ENCODE results near the gene TEX38.

Gene TEX38

DNA sequence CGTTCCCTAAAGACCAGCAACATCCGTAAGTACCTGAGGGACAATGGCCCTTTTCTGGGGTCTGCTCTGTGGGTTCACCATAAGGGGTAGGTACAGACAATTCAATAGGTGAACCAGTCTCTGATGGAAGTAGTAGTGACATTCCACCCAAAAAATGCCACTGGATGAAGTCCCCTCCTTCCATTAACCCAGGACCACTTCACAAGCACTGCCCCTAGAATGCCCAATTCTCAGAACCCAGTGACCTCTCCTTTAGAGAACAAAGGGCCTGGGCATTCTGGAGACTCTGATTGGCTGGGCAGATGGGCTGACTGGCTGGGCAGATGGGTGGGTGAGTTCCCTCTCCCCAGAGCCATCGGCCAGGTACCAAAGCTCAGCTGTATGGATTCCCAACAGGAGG lies at the start of gene TEX38:
TEX38 (plus strand) TSS at position 301 of the 400 bp plus-strand sequence; CDS start at position 382, 81 bp downstream.
- H3K27ac ChIP-seq (ENCODE audit: low read length), result no peak within 1 kb of the TSS
- peaks cover 6 to 8% of the 10 kb centered on the region in 2 donors for H3K36me3 ChIP-seq (ENCODE audit: control insufficient read depth in 1 of 2, insufficient read depth in 2 of 2, low read length in 2 of 2)
- no peak within 1 kb of the TSS for H3K4me3 ChIP-seq (ENCODE audit: low read depth in 1 of 2, low read length in 2 of 2)
- H3K27me3 ChIP-seq (ENCODE audit: low read depth, low read length), result no peaks in the 10 kb centered on the region
- no peaks in the 10 kb centered on the region for H3K9me3 ChIP-seq (ENCODE audit: control insufficient read depth in 1 of 2, low read length in 2 of 2)
- peaks cover 3 to 10% of the 10 kb centered on the region in 2 donors for H3K4me1 ChIP-seq (ENCODE audit: control insufficient read depth in 1 of 2, insufficient read depth in 2 of 2, low read length in 2 of 2)

DNA sequence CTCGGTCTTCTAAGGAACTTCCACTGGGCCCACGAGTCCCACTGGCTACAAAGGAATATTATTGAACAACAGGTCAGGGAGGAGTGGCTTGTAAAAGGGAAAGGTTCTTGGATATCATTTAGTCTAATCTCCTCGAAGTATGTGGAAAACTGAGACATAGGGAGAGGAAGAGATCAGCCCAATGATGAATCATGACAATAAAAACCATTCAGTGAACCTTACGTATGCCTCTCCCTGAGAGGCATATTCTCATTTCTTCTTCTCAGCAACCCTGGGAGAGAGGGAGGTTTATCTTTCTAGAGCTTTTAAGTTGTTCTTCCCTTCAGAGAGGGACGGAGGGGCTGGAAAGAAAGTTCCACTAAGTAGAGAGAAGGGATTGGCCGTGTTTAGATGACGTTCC lies 49.7 kb upstream of the TEX38 start:
- Histone ChIP-seq H3K36me3 (ENCODE audit: control insufficient read depth in 1 of 2, insufficient read depth in 2 of 2, low read length in 2 of 2) (no peaks in the 10 kb centered on the region), H3K27me3 (ENCODE audit: low read depth, low read length) (no peaks in the 10 kb centered on the region), H3K27ac (ENCODE audit: low read length) (no peak overlapping the region), H3K4me1 (ENCODE audit: control insufficient read depth in 1 of 2, insufficient read depth in 2 of 2, low read length in 2 of 2) (peaks cover 0 to 8% of the 10 kb centered on the region in 2 donors), H3K9me3 (ENCODE audit: control insufficient read depth in 1 of 2, low read length in 2 of 2) (no peaks in the 10 kb centered on the region), H3K4me3 (ENCODE audit: low read depth in 1 of 2, low read length in 2 of 2) (no peak overlapping the region)

DNA sequence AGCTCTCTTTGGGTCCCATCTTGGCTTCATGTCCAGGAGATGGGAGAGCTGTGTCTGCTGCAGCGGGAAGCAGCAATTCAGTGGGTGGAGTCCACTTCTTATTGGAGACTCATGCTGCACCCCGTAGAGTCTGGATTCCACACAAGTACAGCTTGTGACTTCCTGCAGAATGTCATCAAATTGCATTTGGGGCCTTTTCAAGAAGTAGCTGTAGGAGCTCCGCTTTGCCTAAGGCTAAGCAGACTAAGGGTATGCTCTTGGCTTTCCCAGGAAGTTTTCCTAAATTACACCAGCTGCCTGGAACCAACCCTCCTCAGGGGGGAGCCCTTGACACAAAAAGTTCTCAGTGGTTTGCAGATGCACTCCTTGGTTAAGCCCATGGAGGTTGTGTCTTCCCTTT lies 49.3 kb upstream of the TEX38 start:
- Histone ChIP-seq H3K36me3 (ENCODE audit: control insufficient read depth in 1 of 2, insufficient read depth in 2 of 2, low read length in 2 of 2) (no peaks in the 10 kb centered on the region), H3K4me3 (ENCODE audit: low read depth in 1 of 2, low read length in 2 of 2) (no peak overlapping the region), H3K4me1 (ENCODE audit: control insufficient read depth in 1 of 2, insufficient read depth in 2 of 2, low read length in 2 of 2) (peaks cover 0 to 5% of the 10 kb centered on the region in 2 donors), H3K9me3 (ENCODE audit: control insufficient read depth in 1 of 2, low read length in 2 of 2) (no peaks in the 10 kb centered on the region), H3K27ac (ENCODE audit: low read length) (no peak overlapping the region), H3K27me3 (ENCODE audit: low read depth, low read length) (no peaks in the 10 kb centered on the region)

DNA sequence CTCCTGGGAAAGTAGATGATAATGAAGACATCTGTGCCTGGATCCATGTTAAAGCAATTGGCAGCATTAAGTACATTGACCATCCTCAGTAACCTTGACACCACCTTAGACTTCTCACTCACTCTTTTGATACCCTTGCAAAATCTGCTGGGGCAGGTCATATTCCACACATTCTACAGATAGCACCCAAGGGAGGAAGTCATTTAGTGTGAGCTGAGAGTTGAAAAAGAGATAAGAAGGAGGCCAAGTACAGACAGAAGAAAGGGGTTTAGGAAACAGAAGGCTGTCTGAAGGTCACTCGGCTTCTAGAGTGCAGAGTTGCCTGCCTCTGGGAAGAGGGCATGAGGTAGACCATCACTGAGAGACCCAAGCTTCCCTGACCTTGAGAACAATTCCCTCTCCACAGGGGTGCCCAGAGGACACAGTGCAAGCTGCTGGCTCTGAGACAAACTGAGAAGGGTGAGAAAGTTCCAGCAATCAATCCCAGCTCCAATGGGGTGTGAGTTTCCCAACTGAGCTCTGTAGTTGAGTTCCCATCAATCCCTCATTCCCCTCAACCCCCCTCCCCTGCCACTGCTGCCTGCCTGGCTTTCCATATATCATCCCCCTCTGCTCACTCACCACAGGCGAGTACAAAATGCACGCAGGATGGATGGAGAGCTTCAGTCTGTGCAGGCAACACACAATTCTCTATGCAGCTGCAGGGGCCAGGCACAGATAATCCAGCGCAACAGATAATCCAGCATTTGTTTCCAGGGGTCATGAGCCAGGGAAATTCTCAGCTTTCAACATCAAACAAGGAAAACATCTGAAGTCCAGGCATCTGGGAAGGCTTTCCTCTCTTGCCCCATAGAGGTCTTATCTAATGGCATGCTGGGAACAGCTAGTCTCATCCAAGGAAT lies 47.7 kb upstream of the TEX38 start:
- H3K4me3 ChIP-seq (ENCODE audit: low read depth in 1 of 2, low read length in 2 of 2), result no peak overlapping the region
- peaks cover 0 to 3% of the 10 kb centered on the region in 2 donors for H3K4me1 ChIP-seq (ENCODE audit: control insufficient read depth in 1 of 2, insufficient read depth in 2 of 2, low read length in 2 of 2)
- no peak overlapping the region for H3K27ac ChIP-seq (ENCODE audit: low read length)

DNA sequence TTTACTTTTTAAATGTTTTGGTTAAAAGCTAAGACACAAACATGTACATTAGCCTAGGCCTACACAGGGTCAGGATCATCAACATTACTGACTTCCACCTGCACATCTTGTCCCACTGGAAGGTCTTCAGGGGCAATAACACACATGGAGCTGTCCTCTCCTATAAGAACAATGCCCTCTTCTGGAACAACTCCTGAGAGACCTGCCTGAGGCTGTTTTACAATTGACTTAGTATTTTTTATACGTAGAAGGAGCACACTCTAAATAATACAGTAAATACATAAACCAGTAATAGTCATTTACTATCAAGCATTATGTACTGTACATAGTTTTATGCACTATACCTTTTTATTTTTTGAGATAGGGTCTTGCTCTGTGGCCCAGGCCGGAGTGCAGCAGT lies 40.9 kb upstream of the TEX38 start:
- peaks cover 37 to 51% of the 10 kb centered on the region in 2 donors for H3K36me3 ChIP-seq (ENCODE audit: control insufficient read depth in 1 of 2, insufficient read depth in 2 of 2, low read length in 2 of 2)
- H3K27me3 ChIP-seq (ENCODE audit: low read depth, low read length), result no peaks in the 10 kb centered on the region
- no peak overlapping the region for H3K27ac ChIP-seq (ENCODE audit: low read length)
- no peaks in the 10 kb centered on the region for H3K4me1 ChIP-seq (ENCODE audit: control insufficient read depth in 1 of 2, insufficient read depth in 2 of 2, low read length in 2 of 2)
- no peak overlapping the region for H3K4me3 ChIP-seq (ENCODE audit: low read depth in 1 of 2, low read length in 2 of 2)
- no peaks in the 10 kb centered on the region for H3K9me3 ChIP-seq (ENCODE audit: control insufficient read depth in 1 of 2, low read length in 2 of 2)

More for the DNA sequence above, 47.7 kb upstream of the TEX38 start:
- H3K9me3 ChIP-seq (ENCODE audit: control insufficient read depth in 1 of 2, low read length in 2 of 2), result no peaks in the 10 kb centered on the region
- H3K27me3 ChIP-seq (ENCODE audit: low read depth, low read length), result no peaks in the 10 kb centered on the region
- peaks cover 0 to under 1% of the 10 kb centered on the region in 2 donors for H3K36me3 ChIP-seq (ENCODE audit: control insufficient read depth in 1 of 2, insufficient read depth in 2 of 2, low read length in 2 of 2)

DNA sequence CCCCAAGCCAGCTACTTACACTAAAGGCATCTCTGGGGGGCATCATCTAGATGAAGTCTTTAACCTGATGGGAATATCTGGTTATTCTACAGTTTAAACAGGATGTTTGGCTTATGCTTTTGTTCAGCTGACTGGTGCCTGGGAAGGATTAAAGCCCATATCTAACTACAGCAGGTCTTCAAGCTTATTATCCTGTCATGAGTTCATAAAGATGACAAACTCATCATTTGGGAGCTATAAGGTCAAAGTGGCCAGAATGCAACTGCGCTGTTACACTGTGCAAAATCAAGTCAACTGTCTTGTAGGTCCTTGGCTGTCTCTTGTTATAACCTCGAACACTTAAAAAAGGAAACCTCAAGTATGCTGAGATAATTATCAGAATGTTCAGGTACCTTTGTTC lies 36.4 kb upstream of the TEX38 start:
- Histone ChIP-seq H3K4me1 (ENCODE audit: control insufficient read depth in 1 of 2, insufficient read depth in 2 of 2, low read length in 2 of 2) (peaks cover 0 to 13% of the 10 kb centered on the region in 2 donors), H3K27me3 (ENCODE audit: low read depth, low read length) (no peaks in the 10 kb centered on the region), H3K36me3 (ENCODE audit: control insufficient read depth in 1 of 2, insufficient read depth in 2 of 2, low read length in 2 of 2) (peaks cover 38 to 57% of the 10 kb centered on the region in 2 donors), H3K4me3 (ENCODE audit: low read depth in 1 of 2, low read length in 2 of 2) (no peak overlapping the region), H3K27ac (ENCODE audit: low read length) (no peak overlapping the region), H3K9me3 (ENCODE audit: control insufficient read depth in 1 of 2, low read length in 2 of 2) (no peaks in the 10 kb centered on the region)

DNA sequence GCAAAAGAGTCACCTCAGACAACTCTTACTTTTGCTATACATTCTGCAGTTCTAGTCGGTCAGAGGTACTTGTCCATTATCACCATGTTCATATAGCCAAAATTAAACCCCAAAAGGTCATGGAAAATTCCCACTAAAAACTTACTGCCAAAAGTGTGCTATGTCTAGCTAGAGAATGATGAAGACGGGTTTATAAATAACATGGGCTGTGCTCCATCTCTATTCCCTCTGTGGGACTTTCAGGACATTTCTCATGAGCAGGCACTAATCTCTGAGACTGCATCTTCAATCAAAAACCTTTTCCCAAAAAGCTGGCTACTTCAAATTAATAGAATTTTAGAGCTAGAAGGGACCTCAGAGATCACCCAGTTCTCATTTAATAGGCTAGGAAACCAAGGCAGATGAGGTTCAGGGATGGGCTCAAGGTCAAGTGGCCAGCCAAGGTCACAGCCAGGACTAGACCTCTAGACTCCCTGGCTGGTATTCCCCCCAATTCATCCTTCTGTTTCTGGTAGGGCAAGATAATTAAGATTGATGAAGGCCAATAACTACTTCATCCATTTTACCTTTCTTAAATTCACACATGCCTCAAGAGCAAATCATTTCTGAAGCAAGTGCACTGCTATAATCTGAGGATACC lies 34.1 kb upstream of the TEX38 start:
- no peak overlapping the region for H3K27ac ChIP-seq (ENCODE audit: low read length)
- no peaks in the 10 kb centered on the region for H3K27me3 ChIP-seq (ENCODE audit: low read depth, low read length)
- H3K4me1 ChIP-seq (ENCODE audit: control insufficient read depth in 1 of 2, insufficient read depth in 2 of 2, low read length in 2 of 2), result peaks cover 0 to 13% of the 10 kb centered on the region in 2 donors
- H3K36me3 ChIP-seq (ENCODE audit: control insufficient read depth in 1 of 2, insufficient read depth in 2 of 2, low read length in 2 of 2), result peaks cover 36 to 50% of the 10 kb centered on the region in 2 donors
- no peak overlapping the region for H3K4me3 ChIP-seq (ENCODE audit: low read depth in 1 of 2, low read length in 2 of 2)
- no peaks in the 10 kb centered on the region for H3K9me3 ChIP-seq (ENCODE audit: control insufficient read depth in 1 of 2, low read length in 2 of 2)

DNA sequence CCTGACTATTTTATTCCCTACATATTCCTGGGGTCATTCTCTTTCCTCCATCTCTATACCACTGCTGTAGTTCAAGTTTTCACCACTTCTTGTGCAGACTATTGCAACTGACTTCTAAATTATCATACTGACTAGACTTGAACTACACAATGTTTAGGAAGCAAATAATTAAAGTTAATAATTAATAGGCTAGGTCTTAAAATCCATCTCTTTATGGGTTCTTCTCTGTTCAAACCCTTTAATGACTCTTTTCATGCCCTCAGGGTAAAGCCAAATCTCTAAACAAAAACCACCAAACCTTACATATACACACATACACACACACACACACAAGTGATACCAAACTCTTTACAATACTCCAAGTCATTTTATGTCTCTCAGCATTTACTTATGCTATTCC lies 32.7 kb upstream of the TEX38 start:
- no peaks in the 10 kb centered on the region for H3K9me3 ChIP-seq (ENCODE audit: control insufficient read depth in 1 of 2, low read length in 2 of 2)
- peaks cover 0 to 23% of the 10 kb centered on the region in 2 donors for H3K4me1 ChIP-seq (ENCODE audit: control insufficient read depth in 1 of 2, insufficient read depth in 2 of 2, low read length in 2 of 2)
- no peak overlapping the region for H3K4me3 ChIP-seq (ENCODE audit: low read depth in 1 of 2, low read length in 2 of 2)
- H3K27me3 ChIP-seq (ENCODE audit: low read depth, low read length), result no peaks in the 10 kb centered on the region
- no peak overlapping the region for H3K27ac ChIP-seq (ENCODE audit: low read length)
- H3K36me3 ChIP-seq (ENCODE audit: control insufficient read depth in 1 of 2, insufficient read depth in 2 of 2, low read length in 2 of 2), result peaks cover 29 to 36% of the 10 kb centered on the region in 2 donors

DNA sequence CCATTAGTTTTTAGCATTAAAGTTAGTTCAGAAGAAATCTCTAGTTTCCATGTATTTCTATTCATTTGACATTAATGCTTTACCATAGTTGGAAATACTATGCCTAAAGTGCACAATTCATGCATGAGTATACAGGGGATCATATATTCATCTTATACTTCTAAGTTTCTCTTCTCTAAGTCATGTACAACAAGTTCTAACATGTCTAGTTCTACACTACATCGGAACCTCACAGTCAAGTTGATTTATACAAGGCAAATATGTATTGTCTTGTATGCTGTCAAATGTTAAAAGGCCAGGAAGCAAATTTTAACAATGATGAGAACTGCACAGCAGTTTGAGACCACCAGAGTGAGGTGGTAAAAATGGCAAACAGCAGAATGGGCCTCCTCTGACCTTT lies 32.1 kb upstream of the TEX38 start:
- Histone ChIP-seq H3K9me3 (ENCODE audit: control insufficient read depth in 1 of 2, low read length in 2 of 2) (no peaks in the 10 kb centered on the region), H3K4me1 (ENCODE audit: control insufficient read depth in 1 of 2, insufficient read depth in 2 of 2, low read length in 2 of 2) (peaks cover 0 to 23% of the 10 kb centered on the region in 2 donors), H3K36me3 (ENCODE audit: control insufficient read depth in 1 of 2, insufficient read depth in 2 of 2, low read length in 2 of 2) (peaks cover 26 to 31% of the 10 kb centered on the region in 2 donors), H3K27me3 (ENCODE audit: low read depth, low read length) (no peaks in the 10 kb centered on the region), H3K4me3 (ENCODE audit: low read depth in 1 of 2, low read length in 2 of 2) (no peak overlapping the region), H3K27ac (ENCODE audit: low read length) (no peak overlapping the region)

DNA sequence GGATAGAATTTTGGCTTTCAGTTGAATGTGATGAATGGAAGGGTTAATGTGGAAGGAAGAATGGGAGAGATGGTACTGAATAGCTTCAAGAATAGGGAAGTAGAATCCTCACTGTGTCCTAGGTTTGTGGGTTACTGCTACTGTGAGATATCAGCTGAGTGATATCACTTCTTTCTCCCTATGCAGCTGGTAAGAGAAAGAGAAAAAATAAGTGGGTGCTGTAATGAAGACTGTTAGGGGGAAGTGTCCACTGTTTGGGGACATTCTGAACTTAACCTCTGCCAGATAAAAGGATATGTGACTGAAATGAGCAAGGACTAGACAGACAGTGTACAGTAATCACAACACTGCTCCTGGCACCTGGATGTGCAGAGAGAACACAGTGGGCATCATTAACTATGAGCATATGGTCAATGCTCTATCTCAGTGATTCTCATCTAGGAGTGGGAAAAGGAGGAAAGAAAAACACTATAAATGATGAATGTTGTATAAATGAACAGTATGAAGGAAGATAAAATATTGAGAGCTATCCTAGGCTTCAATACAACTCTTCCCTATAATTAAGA lies 29.5 kb upstream of the TEX38 start:
- Histone ChIP-seq H3K27me3 (ENCODE audit: low read depth, low read length) (no peaks in the 10 kb centered on the region), H3K36me3 (ENCODE audit: control insufficient read depth in 1 of 2, insufficient read depth in 2 of 2, low read length in 2 of 2) (peaks cover 15 to 17% of the 10 kb centered on the region in 2 donors), H3K4me3 (ENCODE audit: low read depth in 1 of 2, low read length in 2 of 2) (no peak overlapping the region), H3K9me3 (ENCODE audit: control insufficient read depth in 1 of 2, low read length in 2 of 2) (no peaks in the 10 kb centered on the region), H3K27ac (ENCODE audit: low read length) (no peak overlapping the region), H3K4me1 (ENCODE audit: control insufficient read depth in 1 of 2, insufficient read depth in 2 of 2, low read length in 2 of 2) (peaks cover 0 to 26% of the 10 kb centered on the region in 2 donors)

DNA sequence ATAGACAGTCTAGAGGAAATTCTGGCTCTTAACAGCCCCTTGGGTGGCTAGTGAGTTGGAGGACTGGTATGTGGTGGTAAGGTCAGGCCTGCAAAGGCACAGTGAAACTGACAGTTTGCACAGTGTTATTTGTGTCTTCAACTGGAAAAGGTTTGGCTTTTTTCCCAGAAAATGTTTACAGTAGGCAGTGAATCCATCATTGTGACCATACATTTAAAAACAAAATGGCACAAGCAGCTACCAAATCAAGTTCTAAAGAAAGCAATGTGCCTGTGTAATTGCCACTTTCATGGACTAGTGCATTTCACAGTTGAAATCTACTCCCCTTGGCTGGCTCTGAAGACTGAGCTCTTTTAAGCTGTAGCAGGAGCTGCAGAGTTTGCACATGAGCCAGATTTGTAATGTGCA lies 28.3 kb upstream of the TEX38 start:
- Histone ChIP-seq H3K27ac (ENCODE audit: low read length) (no peak overlapping the region), H3K4me3 (ENCODE audit: low read depth in 1 of 2, low read length in 2 of 2) (no peak overlapping the region), H3K9me3 (ENCODE audit: control insufficient read depth in 1 of 2, low read length in 2 of 2) (no peaks in the 10 kb centered on the region), H3K27me3 (ENCODE audit: low read depth, low read length) (no peaks in the 10 kb centered on the region), H3K36me3 (ENCODE audit: control insufficient read depth in 1 of 2, insufficient read depth in 2 of 2, low read length in 2 of 2) (peaks cover 10 to 23% of the 10 kb centered on the region in 2 donors), H3K4me1 (ENCODE audit: control insufficient read depth in 1 of 2, insufficient read depth in 2 of 2, low read length in 2 of 2) (peaks cover 0 to 18% of the 10 kb centered on the region in 2 donors)
